ENCODE measurements around the gene HNRNPM. TPM values are rescaled to one million over a fixed set of nuclear protein-coding genes. Genes with fewer than 3 reads are reported as not detected.

The HNRNPM gene
- total RNA-seq, 3 donors from 2014 or later, result 84.8 to 153 (median 116) TPM

- no peaks in the 10 kb centered on the region for H3K27me3 ChIP-seq
- no peaks in the 10 kb centered on the region for H3K9me3 ChIP-seq
- no peak for DNase-seq (ENCODE audit: low spot score in 2 of 2)
- intact Hi-C loops (cut with DNase I; ENCODE audit: low total_unique reads), result no loop called here
- no peak for TF ChIP-seq POLR2AphosphoS5 (IDR thresholded peaks at IDR 0.05)
- no peak for TF ChIP-seq CTCF (IDR thresholded peaks at IDR 0.05)
- no peak for TF ChIP-seq POLR2A (IDR thresholded peaks at IDR 0.05)
- H3K4me3 ChIP-seq, result peak overlapping the region in 1 of 3 donors; percentile 1
- no peaks in the 10 kb centered on the region for H3K36me3 ChIP-seq
- H3K4me1 ChIP-seq, result peaks cover 0 to 34% of the 10 kb centered on the region in 2 donors
- peak overlapping the region; percentile 49 to 72 for H3K27ac ChIP-seq
Observed at GRCh38 chr19:8459095-8459494, 14.3 kb downstream of the HNRNPM start.

GRCh38 chr19:8459520-8460270, 14.9 kb downstream of the HNRNPM start:
- no peaks in the 10 kb centered on the region for H3K9me3 ChIP-seq
- TF ChIP-seq POLR2AphosphoS5 (IDR thresholded peaks at IDR 0.05) (no peak), CTCF (IDR thresholded peaks at IDR 0.05) (no peak), POLR2A (IDR thresholded peaks at IDR 0.05) (no peak)
- H3K4me1 ChIP-seq, result peaks cover 0 to 29% of the 10 kb centered on the region in 2 donors
- no peaks in the 10 kb centered on the region for H3K27me3 ChIP-seq
- intact Hi-C loops (cut with DNase I; ENCODE audit: low total_unique reads), result no loop called here
- H3K27ac ChIP-seq, result peak overlapping the region; percentile 49 to 72
- H3K36me3 ChIP-seq, result no peaks in the 10 kb centered on the region
- peak overlapping the region in 1 of 3 donors; percentile 3 for H3K4me3 ChIP-seq
- no peak for DNase-seq (ENCODE audit: low spot score in 2 of 2)

GRCh38 chr19:8460516-8461298, 15.9 kb downstream of the HNRNPM start:
- H3K27ac ChIP-seq, result peak overlapping the region; percentile 32 to 49
- intact Hi-C loops (cut with DNase I; ENCODE audit: low total_unique reads), result no loop called here
- H3K27me3 ChIP-seq, result no peaks in the 10 kb centered on the region
- no peak overlapping the region for H3K4me3 ChIP-seq
- no peaks in the 10 kb centered on the region for H3K9me3 ChIP-seq
- TF ChIP-seq POLR2AphosphoS5 (IDR thresholded peaks at IDR 0.05) (no peak), POLR2A (IDR thresholded peaks at IDR 0.05) (no peak), CTCF (IDR thresholded peaks at IDR 0.05) (no peak)
- no peaks in the 10 kb centered on the region for H3K36me3 ChIP-seq
- no peak for DNase-seq (ENCODE audit: low spot score in 2 of 2)
- peaks cover 0 to 29% of the 10 kb centered on the region in 2 donors for H3K4me1 ChIP-seq

GRCh38 chr19:8461376-8461775, 16.6 kb downstream of the HNRNPM start:
- intact Hi-C loops (cut with DNase I; ENCODE audit: low total_unique reads), result no loop called here
- TF ChIP-seq POLR2AphosphoS5 (IDR thresholded peaks at IDR 0.05), result no peak
- TF ChIP-seq POLR2A (IDR thresholded peaks at IDR 0.05), result no peak
- no peak for TF ChIP-seq CTCF (IDR thresholded peaks at IDR 0.05)
- no peak for DNase-seq (ENCODE audit: low spot score in 2 of 2)
- no peaks in the 10 kb centered on the region for H3K9me3 ChIP-seq
- H3K36me3 ChIP-seq, result no peaks in the 10 kb centered on the region
- no peaks in the 10 kb centered on the region for H3K27me3 ChIP-seq
- no peak overlapping the region for H3K27ac ChIP-seq
- peaks cover 0 to 29% of the 10 kb centered on the region in 2 donors for H3K4me1 ChIP-seq
- no peak overlapping the region for H3K4me3 ChIP-seq

- Histone ChIP-seq H3K27ac (no peak overlapping the region), H3K9me3 (no peaks in the 10 kb centered on the region), H3K36me3 (peaks cover under 1% of the 10 kb centered on the region), H3K4me1 (peaks cover 0 to 29% of the 10 kb centered on the region in 2 donors), H3K4me3 (no peak overlapping the region), H3K27me3 (no peaks in the 10 kb centered on the region)
- intact Hi-C loops (cut with DNase I; ENCODE audit: low total_unique reads), result no loop called here
- TF ChIP-seq CTCF (IDR thresholded peaks at IDR 0.05), result no peak
- TF ChIP-seq POLR2A (IDR thresholded peaks at IDR 0.05), result no peak
- no peak for TF ChIP-seq POLR2AphosphoS5 (IDR thresholded peaks at IDR 0.05)
- DNase-seq (ENCODE audit: low spot score in 2 of 2), result no peak
Observed at GRCh38 chr19:8461891-8462290, 17.1 kb downstream of the HNRNPM start.
